Coronary artery (tissue), 2 donors: ENCODE data around the gene DHRSX.

Experiments used
- DNase-seq: peaks from one replicate; pipeline ENCODE4 v3.0.0-alpha.2; 2017; ENCODE audit warnings: low spot score
- H3K27ac ChIP-seq, 2 donors: fragments of 200-600 bp; sonication (generic); one replicate each; pipeline ENCODE4 v1.5.1; 2016 to 2019
- H3K4me3 ChIP-seq: fragments of 200-600 bp; sonication (generic); 2 replicates; pipeline ENCODE4 v1.5.1; 2016; ENCODE audit warnings: mild to moderate bottlenecking, moderate library complexity
- CTCF ChIP-seq: fragments of 200-600 bp; sonication (generic); IDR thresholded peaks from one replicate; pipeline ENCODE4 v1.5.1; 2019; ENCODE audit warnings: antibody characterized with exemption

The DHRSX gene

GRCh38 chrX:2502668-2503519, 2.1 kb upstream of the DHRSX start:
- Histone ChIP-seq H3K4me3 (no peak overlapping the region), H3K27ac (no peak overlapping the region)
- DNase-seq = peak; percentile 47
- TF ChIP-seq CTCF = no peak

GRCh38 chrX:2502120-2502667, 1.4 kb upstream of the DHRSX start:
- Histone ChIP-seq H3K27ac (no peak overlapping the region), H3K4me3 (no peak overlapping the region)
- DNase-seq = peak; percentile 62
- no peak for TF ChIP-seq CTCF

GRCh38 chrX:2501559-2502102, 855 bp upstream of the DHRSX start:
- Histone ChIP-seq H3K4me3 (no peak overlapping the region), H3K27ac (no peak overlapping the region)
- DNase-seq = peak; percentile 68
- TF ChIP-seq CTCF = no peak

- DNase-seq = peak; percentile 77
- peak overlapping the region; percentile 97 for H3K4me3 ChIP-seq
- no peak for TF ChIP-seq CTCF
- H3K27ac ChIP-seq = peak overlapping the region; percentile 92 to 93
Measured at GRCh38 chrX:2500091-2500802, 529 bp downstream of the DHRSX start.

GRCh38 chrX:2499507-2499906, 1.3 kb downstream of the DHRSX start:
- DNase-seq = peak; percentile 46
- TF ChIP-seq CTCF = no peak
- H3K4me3 ChIP-seq = peak overlapping the region; percentile 97
- peak overlapping the region; percentile 92 to 93 for H3K27ac ChIP-seq

- Histone ChIP-seq H3K27ac (peak overlapping the region; percentile 92 to 93), H3K4me3 (peak overlapping the region; percentile 97)
- no peak for DNase-seq
- TF ChIP-seq CTCF = no peak
Measured at GRCh38 chrX:2498781-2499302, 1.9 kb downstream of the DHRSX start.
